GM18498 (cell line): ENCODE measurements around the gene TRHDE.
"Not testable (repeated sequence)": the region's sequence is repeated elsewhere in the genome, so short reads cannot be mapped to it uniquely, and the experiment has no call there.

Source experiments
- ATAC-seq: cut with Tn5 transposase; IDR thresholded peaks from one replicate; pipeline ENCODE4 v1.9.1; 2021; ENCODE audit warnings: mild to moderate bottlenecking, moderate library complexity; ENCODE audit not compliant: unreplicated experiment

Gene TRHDE

GRCh38 chr12:72505227-72505626 lies 233.1 kb downstream of the TRHDE start:
- no peak for ATAC-seq

GRCh38 chr12:72509891-72510290 lies 237.7 kb downstream of the TRHDE start:
- ATAC-seq = no peak

GRCh38 chr12:72510772-72511171 lies 238.6 kb downstream of the TRHDE start:
- no peak for ATAC-seq

GRCh38 chr12:72511498-72511897 lies 239.3 kb downstream of the TRHDE start:
- ATAC-seq = no peak

- ATAC-seq = no peak
Observed at GRCh38 chr12:72511906-72512305, 239.7 kb downstream of the TRHDE start.

GRCh38 chr12:72520044-72520678 lies 248.0 kb downstream of the TRHDE start:
- ATAC-seq = not testable (repeated sequence)

GRCh38 chr12:72521326-72521725 lies 249.2 kb downstream of the TRHDE start:
- no peak for ATAC-seq

- no peak for ATAC-seq
Observed at GRCh38 chr12:72522411-72522810, 250.2 kb downstream of the TRHDE start.

GRCh38 chr12:72523754-72524153 lies 251.6 kb downstream of the TRHDE start:
- no peak for ATAC-seq

GRCh38 chr12:72535212-72535990 lies 263.2 kb downstream of the TRHDE start:
- ATAC-seq = no peak

GRCh38 chr12:72540811-72541210 lies 268.6 kb downstream of the TRHDE start:
- no peak for ATAC-seq

GRCh38 chr12:72543777-72544467 lies 271.8 kb downstream of the TRHDE start:
- no peak for ATAC-seq

- ATAC-seq = no peak
Observed at GRCh38 chr12:72546106-72546505, 273.9 kb downstream of the TRHDE start.

GRCh38 chr12:72547573-72547972 lies 275.4 kb downstream of the TRHDE start:
- ATAC-seq = no peak

- ATAC-seq = no peak
Observed at GRCh38 chr12:72549184-72549583, 277.0 kb downstream of the TRHDE start.

- ATAC-seq = no peak
Observed at GRCh38 chr12:72560003-72560769, 288.0 kb downstream of the TRHDE start.

- no peak for ATAC-seq
Observed at GRCh38 chr12:72570601-72571000, 298.4 kb downstream of the TRHDE start.

GRCh38 chr12:72574138-72574537 lies 302.0 kb downstream of the TRHDE start:
- no peak for ATAC-seq

GRCh38 chr12:72578327-72578726 lies 306.2 kb downstream of the TRHDE start:
- ATAC-seq = no peak

GRCh38 chr12:72586456-72586855 lies 314.3 kb downstream of the TRHDE start:
- ATAC-seq = no peak

GRCh38 chr12:72602581-72602980 lies 330.4 kb downstream of the TRHDE start:
- ATAC-seq = no peak
